A204.1 (cell line): ENCODE results near the gene ROBO1.
A peak's percentile ranks its signal among the peaks of the same experiment; 100 is the strongest.
"Not testable (repeated sequence)": the region's sequence is repeated elsewhere in the genome, so short reads cannot be mapped to it uniquely, and the experiment has no call there.

ENCODE experiments used
- FAIRE-seq: peaks from 2 replicates; lab custom pipeline; 2012; peaks lifted over from hg19 to GRCh38; lab: Jason Lieb, UNC

ROBO1 gene

DNA sequence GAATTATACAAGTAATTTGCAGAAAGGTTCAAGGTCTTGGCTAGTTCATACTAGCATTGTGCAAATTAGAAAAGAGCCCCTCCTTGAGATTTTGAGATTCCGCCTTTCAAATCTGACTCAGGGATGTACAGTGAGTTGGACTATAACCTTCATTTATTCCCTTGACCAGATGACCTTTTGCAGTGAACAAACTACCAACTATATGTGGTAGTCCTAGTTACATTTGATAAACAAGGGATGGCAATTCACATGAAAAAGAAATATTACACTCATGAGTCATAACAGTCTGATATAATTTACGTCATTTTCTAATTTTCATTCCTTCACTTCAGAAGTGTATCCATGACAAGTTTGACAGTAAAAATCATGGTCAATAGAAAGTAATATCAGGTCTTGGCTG lies 860.4 kb downstream of the ROBO1 start:
- peak; percentile 84 for FAIRE-seq

DNA sequence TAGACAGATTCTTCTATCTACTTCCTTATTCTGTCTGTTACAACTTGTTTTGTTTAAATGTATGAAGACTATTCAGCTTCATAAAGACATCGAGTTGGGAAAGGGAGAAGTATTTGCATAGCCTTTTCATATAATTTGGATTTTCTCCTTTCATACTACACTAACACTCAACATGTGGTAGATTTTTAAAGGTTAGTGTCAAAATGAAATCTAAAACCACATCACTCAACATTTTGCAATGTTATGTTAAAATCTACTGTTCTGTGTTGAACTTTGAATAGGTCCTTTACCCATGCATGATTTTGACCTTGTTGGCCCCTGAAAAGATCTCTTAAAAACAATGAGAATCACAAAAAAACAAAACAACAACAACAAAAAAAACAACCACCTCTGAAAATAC lies 860.9 kb downstream of the ROBO1 start:
- FAIRE-seq: no peak

DNA sequence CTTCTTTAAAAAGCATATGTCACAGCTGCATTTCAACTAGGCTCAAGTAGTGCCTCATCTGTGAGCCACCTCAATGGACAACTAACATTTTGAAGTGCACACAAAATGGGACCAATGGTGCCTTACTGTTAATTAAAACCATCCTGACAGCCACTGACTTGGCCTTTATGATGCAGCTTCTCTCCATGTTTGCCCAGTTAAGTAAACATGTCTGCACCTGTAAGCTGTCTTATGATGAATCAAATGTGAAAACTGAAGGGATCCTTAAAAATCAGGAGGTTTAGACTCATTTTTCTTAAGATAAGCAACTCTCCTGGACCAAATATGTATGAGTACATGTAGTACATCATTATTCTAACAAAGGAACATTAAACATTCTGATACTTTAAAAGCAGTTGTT lies 861.6 kb downstream of the ROBO1 start:
- FAIRE-seq: no peak

DNA sequence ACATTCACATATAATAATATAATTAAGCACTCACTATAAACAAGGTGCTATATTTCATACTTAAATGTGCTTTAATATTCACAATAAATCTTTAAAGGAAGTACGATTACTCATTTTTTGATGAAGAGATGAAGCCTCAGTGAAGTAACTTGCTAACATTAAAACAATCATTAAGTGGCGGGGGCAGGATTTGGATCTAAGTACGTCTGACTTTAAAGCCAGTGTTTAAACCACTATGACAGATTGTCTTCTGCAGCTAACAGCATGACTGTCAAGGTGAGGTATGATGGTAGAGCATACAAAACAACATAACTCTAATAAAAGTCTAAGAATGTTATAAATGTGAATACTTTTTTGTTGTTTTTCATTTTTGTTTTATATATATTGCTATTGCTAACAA lies 862.1 kb downstream of the ROBO1 start:
- FAIRE-seq: peak; percentile 51

DNA sequence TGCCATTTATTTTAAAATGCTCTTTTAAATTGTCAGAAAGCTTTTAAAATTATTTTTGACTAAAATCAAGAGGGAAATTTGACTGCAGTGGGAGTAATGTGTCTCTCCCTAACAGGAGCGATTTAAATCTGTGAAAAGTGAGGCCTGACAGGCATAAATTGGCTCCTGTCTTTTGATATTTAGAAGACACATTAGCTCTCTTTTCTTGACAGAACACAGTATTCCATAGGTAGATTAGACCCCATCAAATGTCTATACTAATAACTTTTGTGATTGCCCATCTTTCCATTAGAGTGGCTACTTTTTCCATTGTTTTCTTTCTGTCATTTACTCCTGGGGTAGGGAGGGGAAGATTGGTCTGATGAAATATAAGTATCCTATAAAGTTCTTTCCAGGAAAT lies 866.3 kb downstream of the ROBO1 start:
- FAIRE-seq: no peak

DNA sequence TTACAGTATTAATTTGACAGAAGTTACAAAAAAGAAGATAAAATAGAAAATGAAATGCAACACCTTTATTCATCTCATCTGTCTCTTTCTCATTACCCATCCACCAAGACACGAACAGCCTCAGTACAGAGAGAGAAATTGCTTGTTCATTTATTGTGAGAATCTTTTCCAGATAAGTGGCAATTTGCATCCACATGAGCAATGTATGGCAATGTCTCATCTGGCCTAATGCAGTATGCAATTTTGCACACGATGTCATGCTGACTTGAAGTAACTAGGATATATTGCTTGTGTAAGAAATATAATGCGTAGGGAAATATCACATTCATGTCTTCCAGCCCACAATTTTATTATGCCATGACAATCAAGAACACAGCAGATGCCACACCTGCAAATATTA lies 866.9 kb downstream of the ROBO1 start:
- no peak for FAIRE-seq

DNA sequence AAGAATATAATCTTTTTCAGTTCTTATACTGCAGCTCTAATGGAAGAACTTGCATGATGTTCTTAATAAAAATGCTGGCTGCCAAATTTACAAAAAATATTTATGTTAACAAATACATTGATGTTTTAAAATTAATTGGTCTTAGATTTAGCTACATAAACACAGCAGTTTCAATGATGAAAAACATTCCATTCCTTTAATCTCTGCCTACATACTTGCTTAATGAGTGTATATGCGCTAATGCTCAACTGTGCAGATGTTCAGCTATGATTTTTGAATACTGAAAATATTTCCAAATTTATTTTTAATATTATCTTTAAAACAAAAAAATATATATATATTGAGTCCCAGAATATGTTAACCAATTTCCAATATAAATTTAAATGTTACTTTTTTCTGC lies 867.4 kb downstream of the ROBO1 start:
- peak; percentile 92 for FAIRE-seq

DNA sequence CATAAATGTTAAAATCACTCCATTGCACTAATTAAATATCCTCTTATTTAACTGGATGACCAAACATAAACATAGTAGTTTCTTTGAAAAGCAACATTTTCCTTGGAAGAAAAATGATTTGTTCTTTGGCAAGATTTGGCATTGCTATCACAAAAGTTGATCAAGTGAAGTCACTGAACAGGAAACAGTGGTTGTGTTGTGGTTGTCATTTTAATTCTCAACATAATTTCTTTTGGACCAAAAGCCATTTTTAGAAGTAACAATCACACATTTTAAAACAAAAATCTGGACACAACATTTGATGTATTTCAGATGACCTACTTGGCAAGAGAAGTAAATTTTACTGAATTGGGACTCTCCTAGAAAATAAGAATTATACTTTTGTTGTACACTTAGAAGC lies 872.3 kb downstream of the ROBO1 start:
- peak; percentile 3 for FAIRE-seq

DNA sequence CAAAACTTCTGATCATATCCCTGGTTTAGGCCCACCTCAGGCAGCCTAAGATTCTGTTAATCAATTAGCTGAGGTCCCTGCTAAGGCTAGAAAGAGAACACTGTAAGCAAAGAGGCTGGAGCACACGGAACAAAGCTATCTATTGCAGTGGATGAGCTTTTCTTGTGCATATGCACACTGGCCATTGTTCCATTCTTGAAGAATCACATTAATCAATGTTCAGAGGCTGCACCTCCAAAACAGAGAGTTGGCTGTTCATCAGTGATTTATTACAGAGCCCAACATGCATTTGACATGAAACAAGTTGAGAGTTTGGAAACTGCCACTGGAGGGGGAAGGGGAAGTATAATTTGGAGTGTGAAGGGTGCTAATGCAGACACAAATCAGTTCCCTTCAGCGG lies 873.0 kb downstream of the ROBO1 start:
- FAIRE-seq: no peak

DNA sequence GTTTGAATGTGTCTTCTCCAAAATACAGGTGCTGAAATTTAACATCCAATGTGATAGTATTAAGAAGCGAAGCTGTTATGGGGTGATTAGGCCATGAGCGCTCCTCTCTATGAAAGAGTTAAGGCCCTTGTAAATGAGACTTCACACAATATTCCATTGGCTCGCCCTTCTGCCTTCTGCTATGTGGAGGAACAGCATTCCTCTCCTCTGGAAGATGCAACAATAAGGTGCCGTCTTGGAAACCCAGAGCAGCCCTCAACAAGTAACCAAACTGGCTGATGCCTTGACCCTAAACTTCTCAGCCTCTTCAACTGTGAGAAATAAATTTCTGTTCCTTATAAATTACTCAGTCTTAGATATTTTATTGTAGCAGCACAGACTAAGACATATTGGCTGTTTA lies 874.6 kb downstream of the ROBO1 start:
- FAIRE-seq: no peak

DNA sequence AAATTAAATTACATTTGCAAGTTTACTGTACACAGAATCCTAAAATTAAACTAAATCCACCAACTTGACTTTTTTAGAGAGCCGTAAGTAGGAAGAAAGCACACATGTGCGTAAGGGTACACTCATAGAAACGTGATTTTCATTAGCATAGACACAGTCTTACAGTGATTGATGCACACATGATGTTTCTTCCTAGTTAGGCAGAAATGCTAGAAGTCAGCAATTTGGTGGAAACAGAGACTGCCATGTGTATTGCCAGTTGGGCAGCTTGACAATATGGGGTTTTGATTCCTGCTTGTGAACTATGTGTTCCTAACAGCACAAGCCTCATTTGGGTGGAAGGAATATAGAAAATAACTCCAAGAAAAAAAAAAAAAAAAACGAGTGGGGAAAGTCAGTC lies 878.5 kb downstream of the ROBO1 start:
- FAIRE-seq: no peak

DNA sequence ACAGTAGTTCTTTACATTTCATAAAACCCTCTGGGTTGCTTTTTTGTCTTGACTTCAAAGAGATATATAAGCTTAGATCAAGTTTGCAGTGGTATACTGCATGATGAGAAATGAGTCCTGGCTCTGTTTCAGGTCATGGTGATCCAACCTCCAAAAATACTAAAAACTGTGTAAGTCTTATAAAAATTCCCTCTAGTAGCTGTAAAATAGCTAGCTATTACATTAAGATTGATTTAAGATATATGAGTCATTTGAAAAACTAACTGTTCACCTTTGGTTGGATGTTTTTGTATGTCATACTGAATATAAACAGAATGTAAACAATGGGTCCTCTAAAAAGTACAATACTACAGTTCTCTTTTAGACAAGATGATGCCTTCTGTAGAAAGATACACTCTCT lies 879.2 kb downstream of the ROBO1 start:
- no peak for FAIRE-seq

DNA sequence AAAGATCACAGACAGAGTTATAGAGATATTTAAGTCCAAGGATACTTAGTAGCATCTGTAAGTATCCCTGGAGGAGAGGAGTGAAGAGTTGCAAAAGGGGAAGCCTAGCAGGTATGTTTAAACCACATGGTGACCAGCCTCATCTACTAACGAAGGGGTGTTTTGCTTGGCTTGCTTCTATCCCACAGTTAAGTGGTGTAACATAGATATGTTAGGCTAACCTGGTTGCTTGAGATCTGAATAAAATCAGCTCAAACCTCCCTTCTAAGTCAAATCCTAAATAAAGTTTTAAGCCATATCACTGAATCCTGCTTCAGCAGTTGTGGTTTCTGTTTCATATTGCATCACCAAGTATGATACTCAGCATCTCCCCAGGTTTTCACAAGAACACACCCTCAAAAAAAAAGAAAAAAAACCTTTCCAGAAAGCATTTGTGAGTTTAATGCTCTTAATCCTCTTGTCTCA lies 880.2 kb downstream of the ROBO1 start:
- peak; percentile 91 for FAIRE-seq

DNA sequence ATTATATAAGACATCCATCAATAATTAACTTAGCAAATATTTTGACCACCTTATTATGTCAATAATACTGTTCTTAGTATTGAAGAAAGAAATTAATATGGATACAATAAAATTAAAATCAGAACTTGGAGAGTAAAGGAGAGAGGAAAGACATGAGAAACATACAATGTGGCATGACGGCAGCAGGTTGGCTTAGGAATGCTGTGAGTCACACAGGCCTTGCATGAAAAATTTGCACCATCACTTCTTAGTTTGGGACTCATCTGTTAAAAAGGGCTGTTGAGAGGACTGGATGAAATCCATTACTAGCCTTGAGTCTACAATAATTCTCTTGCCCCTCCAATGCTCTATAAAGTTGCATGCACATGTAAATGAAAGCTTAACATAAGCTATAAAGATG lies 880.8 kb downstream of the ROBO1 start:
- peak; percentile 43 for FAIRE-seq

DNA sequence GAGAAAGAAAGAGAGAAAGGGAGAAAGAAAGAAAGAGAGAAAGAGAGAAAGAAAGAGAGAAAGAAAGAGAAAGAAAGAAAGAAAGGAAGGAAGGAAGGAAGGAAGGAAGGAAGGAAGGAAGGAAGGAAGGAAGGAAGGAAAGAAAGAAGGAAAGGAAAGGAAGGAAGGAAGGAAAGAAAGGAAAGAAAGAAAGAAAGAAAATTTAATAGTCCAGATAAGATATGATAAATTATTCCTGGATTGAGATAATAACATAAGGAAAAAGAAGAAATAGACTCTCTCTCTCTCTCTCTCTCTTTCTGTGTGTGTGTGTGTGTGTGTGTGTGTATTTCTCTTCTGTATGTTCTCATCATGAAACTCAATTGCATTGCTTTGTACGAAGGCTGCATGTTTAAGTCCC lies 883.2 kb downstream of the ROBO1 start:
- FAIRE-seq: not testable (repeated sequence)

DNA sequence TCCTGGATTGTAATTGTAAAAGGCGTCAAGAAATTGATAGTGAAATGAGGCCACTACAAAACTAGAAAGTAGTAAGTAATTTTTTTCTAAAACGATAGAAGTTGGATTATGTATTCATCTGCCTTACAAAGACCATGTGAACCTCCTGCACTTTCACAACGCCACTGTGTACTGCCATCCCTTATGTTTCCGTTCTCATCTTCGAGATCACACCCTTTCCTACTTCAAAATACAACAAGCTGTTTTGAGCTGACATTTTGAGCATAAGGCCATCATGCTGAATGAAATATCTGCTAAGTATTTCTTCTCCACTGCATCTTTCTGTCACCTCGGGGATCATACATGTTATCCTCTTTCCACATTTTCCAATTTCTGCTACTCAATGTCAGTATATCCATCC lies 885.5 kb downstream of the ROBO1 start:
- FAIRE-seq: no peak

DNA sequence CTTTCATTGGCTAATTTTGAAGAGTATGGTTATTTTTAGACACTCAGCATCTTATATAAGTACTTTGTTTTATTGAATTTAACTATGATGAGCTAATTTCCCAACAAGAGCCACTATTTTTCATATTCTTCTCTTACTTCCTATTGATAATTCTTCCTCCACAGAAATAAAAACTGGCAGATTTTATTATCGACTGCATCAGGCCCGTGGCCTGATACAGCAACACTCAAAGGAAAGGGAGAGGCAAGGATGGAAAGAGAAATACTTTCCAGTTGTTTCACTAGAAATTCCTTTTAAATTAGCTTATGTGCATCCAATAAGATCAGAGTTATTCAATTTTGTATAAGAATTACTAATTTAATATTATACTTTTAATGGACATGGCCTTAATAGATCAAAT lies 886.3 kb downstream of the ROBO1 start:
- peak; percentile 96 for FAIRE-seq

DNA sequence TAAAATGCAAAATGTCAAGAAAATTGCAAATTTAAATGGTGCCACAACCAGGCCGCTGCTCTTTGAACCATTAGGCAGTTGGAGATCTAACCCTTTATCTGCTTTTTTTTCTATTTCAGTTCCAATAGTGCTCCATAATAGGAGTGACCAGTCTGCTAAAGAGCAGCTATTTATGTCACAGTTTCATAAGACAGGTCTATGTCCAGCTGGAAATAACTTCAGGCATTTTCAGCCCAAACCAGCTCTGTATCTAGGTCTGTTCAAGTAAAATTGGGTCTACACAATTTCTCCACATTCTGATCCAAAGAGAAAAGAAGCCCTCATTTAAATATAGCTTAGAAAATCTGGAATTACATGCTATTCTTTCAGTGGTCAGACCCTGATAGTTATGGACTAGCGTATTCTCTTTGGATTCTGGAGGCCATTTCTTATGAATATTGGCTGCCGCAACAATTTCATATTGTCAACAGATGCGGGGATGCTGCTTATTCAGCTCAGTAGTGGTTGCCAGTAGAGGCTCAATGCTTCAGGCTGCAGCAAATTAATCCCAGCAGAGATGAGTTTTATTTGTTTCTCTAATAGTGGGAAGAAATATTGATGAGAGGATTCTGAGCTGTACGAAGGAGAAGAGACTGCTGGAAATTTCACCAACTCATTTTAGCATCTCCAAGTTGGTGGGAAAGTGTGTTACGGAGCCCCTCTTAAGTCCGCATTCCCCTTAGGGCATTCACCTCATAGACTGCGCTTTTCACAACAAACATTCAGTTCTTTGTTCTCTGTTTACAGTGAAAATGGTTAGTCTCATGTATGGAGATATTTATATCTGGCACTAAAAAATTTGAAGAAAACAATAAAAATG lies 887.0 kb downstream of the ROBO1 start:
- FAIRE-seq: no peak

DNA sequence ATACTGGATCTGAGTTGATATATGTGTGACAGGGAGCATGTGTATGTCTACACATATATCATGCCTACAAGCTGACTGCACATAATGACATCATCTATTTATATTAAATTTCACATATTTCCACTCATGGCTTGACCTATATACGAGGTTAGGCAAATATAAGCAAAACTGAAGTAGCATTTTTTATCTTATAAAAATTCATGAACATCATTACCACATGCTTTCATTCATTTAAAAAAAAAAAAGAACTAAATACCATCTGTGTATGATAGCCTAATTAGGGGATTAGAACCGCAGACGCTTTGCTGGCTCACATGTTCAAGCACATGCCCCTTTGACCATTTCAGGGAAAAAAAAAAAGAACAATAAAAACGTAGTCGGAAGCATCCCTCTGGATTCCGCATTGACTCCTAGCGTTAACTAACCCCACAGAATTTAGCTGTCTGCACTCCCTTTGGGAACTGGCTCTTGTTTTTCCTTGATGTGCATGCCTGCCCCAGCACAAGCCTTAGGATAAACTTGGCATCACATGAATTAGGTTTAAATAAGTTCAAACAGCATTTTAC lies 888.4 kb downstream of the ROBO1 start:
- no peak for FAIRE-seq

DNA sequence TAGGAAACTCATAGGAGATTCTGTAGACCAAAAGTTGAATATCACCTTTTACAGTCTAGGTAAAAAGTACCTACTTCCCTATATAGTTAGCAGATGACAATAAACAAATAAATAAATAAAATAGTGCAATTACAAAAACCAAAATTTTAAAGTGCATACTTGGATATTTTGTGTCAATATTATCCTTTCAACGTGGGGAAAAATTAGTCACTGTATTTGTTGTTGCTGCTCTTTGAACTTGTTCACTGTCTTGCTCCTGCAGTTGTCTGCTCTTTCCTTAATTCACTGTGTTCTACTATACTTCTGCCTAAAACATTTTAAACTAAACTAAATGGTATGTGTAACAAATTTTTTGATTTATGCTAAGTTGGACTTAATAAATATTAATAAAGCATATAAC lies 889.0 kb downstream of the ROBO1 start:
- FAIRE-seq: no peak

DNA sequence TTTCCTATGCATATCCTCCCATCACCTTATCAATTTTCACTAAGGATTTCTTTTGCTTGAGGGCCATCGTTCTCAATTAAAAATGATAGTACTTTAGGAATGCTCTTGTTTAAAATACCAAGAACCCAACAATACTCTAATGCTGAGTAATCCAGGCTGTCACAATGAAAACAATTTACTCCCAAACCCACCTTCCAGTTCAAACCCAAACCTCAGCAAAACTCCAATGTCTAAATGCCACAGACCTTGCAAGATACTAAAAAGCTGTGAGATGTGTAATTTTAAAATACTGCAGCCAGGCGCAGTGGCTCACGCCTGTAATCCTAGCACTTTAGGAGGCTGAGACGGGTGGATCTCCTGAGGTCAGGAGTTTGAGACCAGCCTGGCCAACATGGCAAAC lies 889.8 kb downstream of the ROBO1 start:
- FAIRE-seq: peak; percentile 47

DNA sequence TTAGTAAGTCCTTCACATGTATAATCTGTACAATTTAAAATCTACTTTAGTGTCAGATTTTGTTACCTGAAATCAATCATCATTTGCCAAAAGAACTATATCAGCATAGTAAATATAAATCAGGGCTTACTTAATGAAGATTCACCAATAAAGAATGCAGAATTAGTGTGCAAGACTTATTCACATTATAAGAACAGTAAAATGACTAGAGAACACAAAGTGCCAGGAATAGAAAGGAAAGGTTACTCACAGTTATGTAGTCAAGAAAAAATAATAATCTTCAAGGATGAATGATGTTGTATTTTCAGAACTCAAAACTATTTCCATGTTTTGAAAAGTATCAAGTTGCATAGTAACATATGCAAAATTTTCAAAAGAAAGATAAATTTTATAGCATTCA lies 891.9 kb downstream of the ROBO1 start:
- FAIRE-seq: no peak

DNA sequence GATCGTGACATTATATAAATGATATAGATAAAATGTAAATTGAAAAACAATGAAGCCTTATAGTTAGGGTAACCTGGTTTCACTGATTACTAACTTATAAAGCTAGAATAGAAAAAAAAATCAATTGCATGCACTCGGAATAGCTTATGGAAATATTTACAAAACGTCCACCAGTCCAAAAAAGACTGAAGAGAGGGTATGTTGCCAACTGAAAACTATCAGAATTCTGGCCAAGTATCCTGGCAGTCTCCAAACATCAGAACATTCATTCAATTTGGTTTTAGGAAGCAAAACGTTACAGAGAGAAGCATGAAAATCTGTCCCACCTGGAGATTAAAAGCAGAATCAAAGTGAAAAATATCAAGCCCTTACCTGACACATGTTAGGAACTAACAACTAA lies 892.4 kb downstream of the ROBO1 start:
- FAIRE-seq: peak; percentile 98

DNA sequence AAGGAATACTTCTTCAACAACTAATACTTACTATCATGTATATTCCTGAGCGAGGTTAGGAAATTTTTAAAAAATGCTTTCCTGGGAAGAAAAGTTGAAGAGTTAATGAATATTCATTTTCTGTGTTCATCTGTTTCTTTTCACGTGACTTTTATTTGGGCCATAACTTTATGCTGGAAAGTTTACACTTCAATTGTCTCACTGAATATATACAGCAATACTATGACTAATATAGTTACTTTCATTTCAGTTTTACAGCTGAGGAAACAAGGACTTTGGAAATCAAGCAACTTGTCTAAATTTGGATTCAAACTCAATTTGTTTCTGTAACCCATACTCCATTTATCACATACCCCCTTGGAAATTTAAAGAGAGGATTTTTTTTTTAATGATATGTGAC lies 894.2 kb downstream of the ROBO1 start:
- no peak for FAIRE-seq
